Measurements from ENCODE around the gene SF3A1.

DNA sequence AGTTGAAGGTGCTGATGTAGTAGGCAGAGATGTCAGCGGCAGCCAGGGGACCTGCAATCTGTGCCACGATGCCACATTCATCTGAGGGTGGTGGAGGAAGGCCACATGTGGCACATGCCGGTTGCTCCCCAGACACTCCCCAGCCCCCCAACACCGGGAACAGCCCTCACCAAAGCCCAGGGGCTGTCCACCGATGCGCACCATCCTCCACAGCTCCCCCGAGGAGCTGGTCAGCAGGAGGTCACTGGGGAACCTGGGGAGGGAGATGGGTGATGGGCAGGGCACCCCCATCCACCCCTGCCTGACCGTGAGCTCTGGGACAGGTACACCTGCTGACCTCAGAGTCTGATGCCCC lies 70.9 kb downstream of the SF3A1 start:
- TF ChIP-seq EZH2 (optimal IDR thresholded peaks at IDR 0.05; ENCODE audit: low read depth, low read length) (no peak), EZH2phosphoT487 (IDR thresholded peaks at IDR 0.05; ENCODE audit: low read length) (no peak)
- TF ChIP-seq, protein P1, sequence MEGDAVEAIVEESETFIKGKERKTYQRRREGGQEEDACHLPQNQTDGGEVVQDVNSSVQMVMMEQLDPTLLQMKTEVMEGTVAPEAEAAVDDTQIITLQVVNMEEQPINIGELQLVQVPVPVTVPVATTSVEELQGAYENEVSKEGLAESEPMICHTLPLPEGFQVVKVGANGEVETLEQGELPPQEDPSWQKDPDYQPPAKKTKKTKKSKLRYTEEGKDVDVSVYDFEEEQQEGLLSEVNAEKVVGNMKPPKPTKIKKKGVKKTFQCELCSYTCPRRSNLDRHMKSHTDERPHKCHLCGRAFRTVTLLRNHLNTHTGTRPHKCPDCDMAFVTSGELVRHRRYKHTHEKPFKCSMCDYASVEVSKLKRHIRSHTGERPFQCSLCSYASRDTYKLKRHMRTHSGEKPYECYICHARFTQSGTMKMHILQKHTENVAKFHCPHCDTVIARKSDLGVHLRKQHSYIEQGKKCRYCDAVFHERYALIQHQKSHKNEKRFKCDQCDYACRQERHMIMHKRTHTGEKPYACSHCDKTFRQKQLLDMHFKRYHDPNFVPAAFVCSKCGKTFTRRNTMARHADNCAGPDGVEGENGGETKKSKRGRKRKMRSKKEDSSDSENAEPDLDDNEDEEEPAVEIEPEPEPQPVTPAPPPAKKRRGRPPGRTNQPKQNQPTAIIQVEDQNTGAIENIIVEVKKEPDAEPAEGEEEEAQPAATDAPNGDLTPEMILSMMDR (IDR thresholded peaks at IDR 0.05; ENCODE audit: low read length): no peak
